ENCODE measurements around the gene ZDHHC18.

Gene ZDHHC18

DNA sequence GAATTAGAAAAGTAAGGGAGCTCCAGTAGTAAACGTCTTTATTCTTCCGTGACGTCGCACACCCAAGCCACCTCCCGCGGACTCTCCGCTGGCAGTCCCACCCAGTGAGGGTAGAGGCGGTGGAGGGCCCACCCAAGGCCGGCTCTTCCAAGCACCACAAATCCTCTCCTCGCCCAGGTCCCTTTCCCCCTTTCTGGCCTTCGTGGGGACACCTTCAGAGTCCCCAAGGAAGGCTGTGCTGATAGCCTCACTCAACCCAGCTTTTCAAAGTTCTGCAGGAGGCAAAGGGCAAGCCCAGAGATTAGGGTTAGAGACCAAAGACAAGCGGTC, 63.9 kb downstream of the ZDHHC18 start:
- ATAC-seq: peak; percentile 42
- TF ChIP-seq, protein P1, sequence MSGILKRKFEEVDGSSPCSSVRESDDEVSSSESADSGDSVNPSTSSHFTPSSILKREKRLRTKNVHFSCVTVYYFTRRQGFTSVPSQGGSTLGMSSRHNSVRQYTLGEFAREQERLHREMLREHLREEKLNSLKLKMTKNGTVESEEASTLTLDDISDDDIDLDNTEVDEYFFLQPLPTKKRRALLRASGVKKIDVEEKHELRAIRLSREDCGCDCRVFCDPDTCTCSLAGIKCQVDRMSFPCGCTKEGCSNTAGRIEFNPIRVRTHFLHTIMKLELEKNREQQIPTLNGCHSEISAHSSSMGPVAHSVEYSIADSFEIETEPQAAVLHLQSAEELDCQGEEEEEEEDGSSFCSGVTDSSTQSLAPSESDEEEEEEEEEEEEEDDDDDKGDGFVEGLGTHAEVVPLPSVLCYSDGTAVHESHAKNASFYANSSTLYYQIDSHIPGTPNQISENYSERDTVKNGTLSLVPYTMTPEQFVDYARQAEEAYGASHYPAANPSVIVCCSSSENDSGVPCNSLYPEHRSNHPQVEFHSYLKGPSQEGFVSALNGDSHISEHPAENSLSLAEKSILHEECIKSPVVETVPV (CRISPR knock-in tag; IDR thresholded peaks at IDR 0.05): no peak
- TF ChIP-seq PPARA (CRISPR knock-in tag; IDR thresholded peaks at IDR 0.05; ENCODE audit: borderline replicate concordance): no peak
- TF ChIP-seq ZFP30 (CRISPR knock-in tag; IDR thresholded peaks at IDR 0.05): no peak

DNA sequence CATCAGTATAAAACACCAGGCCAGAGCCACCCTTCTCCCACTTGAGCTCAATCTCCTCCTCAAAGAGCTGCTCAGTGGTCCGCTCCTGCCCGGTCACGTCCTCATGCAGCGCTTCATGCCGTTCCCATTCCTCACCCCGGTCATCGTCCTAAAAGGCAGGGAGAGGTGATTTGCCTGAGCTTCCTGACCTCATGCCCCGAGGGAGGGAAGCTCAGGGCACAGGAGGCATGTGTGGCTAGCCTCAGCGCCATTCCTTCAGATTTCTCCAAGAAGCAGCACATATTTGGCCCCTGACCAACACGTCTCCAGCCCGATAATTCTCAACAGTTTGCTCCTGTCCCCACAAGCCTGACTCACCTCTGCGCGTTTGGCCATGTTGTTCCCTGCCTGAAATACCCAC, 67.8 kb downstream of the ZDHHC18 start:
- ATAC-seq: no peak
- TF ChIP-seq ESRRG (CRISPR knock-in tag; IDR thresholded peaks at IDR 0.05) (no peak), ZNF8 (CRISPR knock-in tag; IDR thresholded peaks at IDR 0.05) (no peak), TCF4 (CRISPR knock-in tag; IDR thresholded peaks at IDR 0.05; ENCODE audit: borderline replicate concordance) (no peak)

DNA sequence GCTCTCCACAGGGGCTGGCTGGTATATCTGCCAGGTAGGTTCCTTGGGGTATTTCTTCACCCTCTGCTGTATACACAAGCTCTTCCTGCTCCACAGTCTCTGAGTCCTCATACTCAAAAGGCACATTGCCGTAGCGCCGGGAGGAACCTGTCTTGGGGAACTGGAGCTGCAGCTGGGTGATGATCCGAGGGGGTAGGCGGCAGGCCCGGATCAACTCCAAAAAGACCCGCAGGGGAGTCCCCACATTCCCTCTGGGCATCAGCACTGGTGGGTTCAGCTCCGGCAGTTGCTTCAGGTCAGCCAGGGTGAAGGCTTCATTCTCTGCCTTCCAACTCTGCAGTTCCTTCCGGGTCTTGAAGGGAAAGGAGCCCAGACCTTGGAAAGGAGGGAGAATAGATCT, 70.9 kb downstream of the ZDHHC18 start:
- no peak for ATAC-seq
- no peak for TF ChIP-seq ESRRG (CRISPR knock-in tag; IDR thresholded peaks at IDR 0.05)

DNA sequence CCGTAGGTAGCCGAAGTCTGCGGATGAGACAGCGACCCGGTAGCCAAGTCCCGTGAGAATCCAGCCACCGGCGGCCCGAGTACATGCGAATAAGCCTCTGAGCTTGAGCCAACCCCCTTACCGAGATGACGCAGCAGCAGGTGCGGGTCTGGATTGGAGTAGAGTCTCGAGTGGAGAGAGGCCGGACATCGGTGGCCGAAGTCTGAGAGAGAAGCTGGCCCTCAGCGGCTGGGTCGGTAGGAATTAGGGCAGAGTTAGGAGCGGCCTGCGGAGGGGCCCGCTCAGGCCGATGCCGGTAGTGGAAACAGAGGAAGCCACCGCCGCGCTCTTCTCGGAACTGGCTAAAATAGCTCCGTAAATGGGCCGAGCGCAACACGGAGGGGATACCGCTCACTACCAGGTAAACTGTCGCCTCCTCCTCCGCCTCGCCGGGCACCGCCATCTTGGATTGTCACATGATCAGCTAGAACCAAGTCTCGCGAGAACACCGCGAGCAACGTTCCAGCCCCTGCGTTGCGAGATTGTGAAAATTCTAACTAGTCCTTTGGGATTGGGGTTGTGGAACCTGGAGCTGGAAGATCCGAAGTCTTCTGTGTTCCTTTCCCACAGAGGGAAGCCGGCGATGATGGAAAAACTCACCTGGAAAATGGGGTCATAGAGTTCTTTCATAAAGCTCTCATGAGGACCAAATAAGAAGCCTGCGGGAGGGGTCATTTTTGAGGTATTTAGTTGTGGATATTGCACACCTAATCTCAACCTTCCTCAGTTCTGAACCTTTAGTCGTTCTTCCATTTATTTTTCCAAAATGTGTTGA, 73.7 kb downstream of the ZDHHC18 start, which contains the start of gene GPATCH3:
Gene GPATCH3 (minus strand): TSS at position 467 of the 814 bp plus-strand sequence. CDS start 25 bp downstream, at position 442.
- ATAC-seq: peak; percentile 93
- TF ChIP-seq ESRRG (CRISPR knock-in tag; IDR thresholded peaks at IDR 0.05) (no peak), CSDC2 (CRISPR knock-in tag; IDR thresholded peaks at IDR 0.05) (no peak), TOX (CRISPR knock-in tag; IDR thresholded peaks at IDR 0.05; ENCODE audit: borderline replicate concordance) (no peak), GLIS3 (CRISPR knock-in tag; IDR thresholded peaks at IDR 0.05) (no peak), ZFP3 (CRISPR knock-in tag; IDR thresholded peaks at IDR 0.05) (0 out of 2 replicates have a peak, but pooled peaks have one; percentile 50), ZNF565 (CRISPR knock-in tag; conservative IDR thresholded peaks at IDR 0.05; ENCODE audit: low read depth) (no peak), RARB (CRISPR knock-in tag; IDR thresholded peaks at IDR 0.05) (no peak)
- TF ChIP-seq, protein P1 (CRISPR knock-in tag; IDR thresholded peaks at IDR 0.05): no peak

DNA sequence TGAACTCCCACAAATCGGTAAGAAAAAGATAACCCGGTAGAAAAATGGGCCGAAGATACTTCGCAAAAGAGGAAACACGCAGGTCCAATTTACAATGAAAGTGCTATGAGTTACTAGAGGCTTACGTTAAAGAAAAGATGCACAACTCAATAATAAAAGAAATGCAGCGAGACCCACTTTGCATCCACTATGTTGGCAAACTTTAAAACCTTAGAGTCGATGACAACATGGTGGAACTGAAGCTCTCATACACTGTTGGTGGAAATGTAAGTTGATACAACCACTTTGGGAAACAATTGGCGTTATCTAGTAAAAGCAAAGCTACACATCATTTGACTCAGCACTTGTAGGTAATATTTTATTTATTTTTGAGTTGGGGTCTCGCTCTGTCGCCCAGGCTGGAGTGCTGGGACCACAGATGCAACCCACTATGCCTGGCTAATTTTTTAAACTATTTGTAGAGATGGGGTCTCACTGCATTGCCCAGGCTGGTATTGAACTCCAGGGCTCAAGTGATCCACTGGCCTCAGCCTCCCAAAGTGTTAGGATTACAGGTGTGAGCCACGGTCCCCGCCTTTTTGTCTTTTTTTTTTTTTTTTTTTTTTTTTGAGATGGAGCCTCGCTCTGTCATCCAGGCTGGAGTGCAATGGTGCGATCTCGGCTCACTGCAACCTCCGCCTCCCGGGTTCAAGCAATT, 74.5 kb downstream of the ZDHHC18 start:
- ATAC-seq: no peak
- TF ChIP-seq GLIS3 (CRISPR knock-in tag; IDR thresholded peaks at IDR 0.05) (no peak), ISL1 (CRISPR knock-in tag; IDR thresholded peaks at IDR 0.05) (no peak), CSDC2 (CRISPR knock-in tag; IDR thresholded peaks at IDR 0.05) (no peak), ESRRG (CRISPR knock-in tag; IDR thresholded peaks at IDR 0.05) (no peak), ZFP30 (CRISPR knock-in tag; IDR thresholded peaks at IDR 0.05) (no peak)
- TF ChIP-seq, protein P2, sequence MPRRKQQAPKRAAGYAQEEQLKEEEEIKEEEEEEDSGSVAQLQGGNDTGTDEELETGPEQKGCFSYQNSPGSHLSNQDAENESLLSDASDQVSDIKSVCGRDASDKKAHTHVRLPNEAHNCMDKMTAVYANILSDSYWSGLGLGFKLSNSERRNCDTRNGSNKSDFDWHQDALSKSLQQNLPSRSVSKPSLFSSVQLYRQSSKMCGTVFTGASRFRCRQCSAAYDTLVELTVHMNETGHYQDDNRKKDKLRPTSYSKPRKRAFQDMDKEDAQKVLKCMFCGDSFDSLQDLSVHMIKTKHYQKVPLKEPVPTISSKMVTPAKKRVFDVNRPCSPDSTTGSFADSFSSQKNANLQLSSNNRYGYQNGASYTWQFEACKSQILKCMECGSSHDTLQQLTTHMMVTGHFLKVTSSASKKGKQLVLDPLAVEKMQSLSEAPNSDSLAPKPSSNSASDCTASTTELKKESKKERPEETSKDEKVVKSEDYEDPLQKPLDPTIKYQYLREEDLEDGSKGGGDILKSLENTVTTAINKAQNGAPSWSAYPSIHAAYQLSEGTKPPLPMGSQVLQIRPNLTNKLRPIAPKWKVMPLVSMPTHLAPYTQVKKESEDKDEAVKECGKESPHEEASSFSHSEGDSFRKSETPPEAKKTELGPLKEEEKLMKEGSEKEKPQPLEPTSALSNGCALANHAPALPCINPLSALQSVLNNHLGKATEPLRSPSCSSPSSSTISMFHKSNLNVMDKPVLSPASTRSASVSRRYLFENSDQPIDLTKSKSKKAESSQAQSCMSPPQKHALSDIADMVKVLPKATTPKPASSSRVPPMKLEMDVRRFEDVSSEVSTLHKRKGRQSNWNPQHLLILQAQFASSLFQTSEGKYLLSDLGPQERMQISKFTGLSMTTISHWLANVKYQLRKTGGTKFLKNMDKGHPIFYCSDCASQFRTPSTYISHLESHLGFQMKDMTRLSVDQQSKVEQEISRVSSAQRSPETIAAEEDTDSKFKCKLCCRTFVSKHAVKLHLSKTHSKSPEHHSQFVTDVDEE (CRISPR knock-in tag; IDR thresholded peaks at IDR 0.05): no peak
- TF ChIP-seq, protein P1 (CRISPR knock-in tag; IDR thresholded peaks at IDR 0.05): no peak

Data from SK-N-SH treated with all-trans-retinoic acid at 6 μM for 48 hours (cell line).